Activated gamma-delta T cell (primary cell): ENCODE measurements around the gene PDE6D.
A peak's percentile ranks its signal among the peaks of the same experiment; 100 is the strongest.

Experiments used
- DNase-seq: peaks from one replicate; lab custom pipeline; 2025; lab: John Stamatoyannopoulos, UW
- total RNA-seq, 2 donors: gene quantifications; one replicate each; lab custom pipeline; 2026; lab: John Stamatoyannopoulos, UW

Gene PDE6D
- 21.0 to 29.8 reads per million in 2 donors for total RNA-seq

DNA sequence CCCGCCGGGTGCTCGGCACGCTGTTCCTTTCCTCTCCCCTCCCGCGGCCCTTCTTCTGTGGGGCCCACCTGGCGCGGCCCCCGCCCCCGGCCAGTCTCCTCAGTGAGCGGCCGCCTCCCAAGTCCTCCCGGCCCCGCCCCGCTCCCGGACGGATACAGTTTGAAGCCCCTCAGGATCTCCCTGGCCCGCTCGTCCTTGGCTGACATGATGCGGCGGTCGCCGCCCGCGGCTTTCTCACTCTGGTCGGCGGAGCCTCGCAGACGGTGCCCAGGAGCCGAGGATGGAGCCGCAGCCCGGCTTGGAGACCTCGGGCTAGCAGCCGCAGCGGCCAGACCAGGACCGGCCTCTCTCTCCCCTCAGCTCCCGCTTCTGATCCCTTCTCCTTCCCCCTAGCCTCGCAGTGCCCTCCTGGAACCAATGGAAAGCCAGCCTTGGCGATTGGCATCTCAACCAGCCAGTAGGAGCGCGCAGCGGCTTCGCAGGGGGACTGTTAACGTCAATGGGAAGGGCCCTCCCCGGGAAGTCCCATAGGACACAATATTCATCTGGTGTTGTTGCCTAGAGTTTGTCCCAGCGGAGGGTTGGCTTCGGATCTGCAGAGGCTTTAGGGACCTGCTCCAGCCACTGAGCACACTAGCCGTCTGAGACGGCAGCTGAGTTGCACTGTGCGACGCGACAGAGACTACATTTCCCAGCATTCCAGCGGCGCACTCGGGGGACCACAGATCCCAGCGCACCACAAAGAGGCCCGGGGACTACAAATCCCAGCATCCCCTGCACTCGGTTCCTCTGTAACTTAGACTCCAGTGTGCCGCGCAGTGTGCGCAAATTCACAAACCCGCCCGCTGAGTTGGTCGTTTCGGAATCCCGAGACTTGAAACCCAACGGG is at the start of gene PDE6D:
PDE6D (minus strand) TSS at position 374 of the 889 bp plus-strand sequence; CDS start at position 206, 168 bp downstream.
- DNase-seq: peak; percentile 82

DNA sequence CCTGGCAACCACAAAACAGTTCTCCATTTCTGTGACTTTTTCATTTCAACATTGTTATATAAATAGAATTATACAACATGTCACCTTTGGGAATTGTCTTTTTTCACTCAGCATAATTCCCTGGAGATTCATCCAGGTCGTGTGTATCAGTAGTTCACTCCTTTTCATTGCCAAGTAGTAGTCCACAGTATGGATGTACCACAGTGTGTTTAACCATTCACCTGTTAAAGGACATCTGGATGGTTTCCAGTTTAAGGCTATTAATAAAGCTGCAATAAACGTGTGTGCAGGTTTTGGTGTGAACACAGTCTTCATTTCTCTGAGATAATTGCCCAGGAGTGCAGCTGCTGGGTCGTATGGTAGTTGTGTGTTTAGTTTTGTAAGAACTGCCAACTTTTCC is 40.8 kb upstream of the PDE6D start:
- DNase-seq: no peak

DNA sequence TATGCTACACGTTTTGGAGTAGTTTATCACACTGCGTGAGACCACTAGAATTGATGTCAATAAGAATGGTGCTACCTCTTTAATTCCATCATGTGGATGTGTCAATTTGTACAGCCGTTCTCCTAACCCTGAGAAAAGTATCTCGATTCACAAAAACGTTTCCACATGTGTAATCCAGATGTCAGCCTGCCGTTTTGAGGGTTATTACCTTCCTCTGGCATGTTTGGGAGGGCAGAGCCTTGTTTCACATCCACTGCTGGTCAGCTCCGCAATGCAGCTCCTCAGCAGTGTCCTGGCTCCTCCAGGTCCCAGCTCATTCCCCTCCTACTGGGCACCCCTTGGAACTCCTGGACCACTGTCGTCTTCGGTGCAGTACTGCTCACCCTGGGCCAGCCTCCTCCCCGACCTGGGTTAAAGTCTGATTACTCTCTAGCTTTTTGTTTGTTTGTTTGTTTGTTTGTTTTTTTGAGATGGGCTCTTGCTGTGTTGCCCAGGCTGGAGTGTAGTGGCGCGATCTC is 39.8 kb upstream of the PDE6D start:
- DNase-seq: no peak

DNA sequence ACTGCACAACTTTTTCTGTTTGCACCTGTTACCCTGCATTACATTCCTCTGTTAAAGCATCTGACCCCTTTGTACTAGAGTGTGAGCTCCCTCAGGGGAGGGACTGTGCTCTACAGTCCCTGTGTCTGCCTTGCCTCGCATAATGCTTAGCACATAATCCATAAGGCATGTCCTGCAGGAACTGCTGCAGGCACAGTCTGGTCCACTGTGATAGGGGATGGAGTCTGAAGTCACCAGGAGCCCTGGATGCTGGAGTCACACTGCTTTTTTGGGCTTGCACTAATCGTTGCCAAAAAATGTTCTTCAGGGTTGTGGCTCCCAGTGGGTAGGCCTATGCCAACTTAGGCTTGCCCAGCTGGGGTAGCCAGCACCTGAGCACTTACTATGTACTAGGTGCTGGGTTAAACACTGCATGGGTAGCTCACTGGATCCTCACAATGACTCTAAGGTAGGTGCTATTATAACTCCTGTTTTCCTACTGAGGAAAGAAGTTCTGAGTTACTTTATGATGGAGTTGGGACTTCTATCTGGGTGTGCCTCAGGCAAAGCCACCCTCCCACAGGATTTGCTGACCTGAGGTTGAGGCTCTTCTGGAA is 38.5 kb upstream of the PDE6D start:
- no peak for DNase-seq

DNA sequence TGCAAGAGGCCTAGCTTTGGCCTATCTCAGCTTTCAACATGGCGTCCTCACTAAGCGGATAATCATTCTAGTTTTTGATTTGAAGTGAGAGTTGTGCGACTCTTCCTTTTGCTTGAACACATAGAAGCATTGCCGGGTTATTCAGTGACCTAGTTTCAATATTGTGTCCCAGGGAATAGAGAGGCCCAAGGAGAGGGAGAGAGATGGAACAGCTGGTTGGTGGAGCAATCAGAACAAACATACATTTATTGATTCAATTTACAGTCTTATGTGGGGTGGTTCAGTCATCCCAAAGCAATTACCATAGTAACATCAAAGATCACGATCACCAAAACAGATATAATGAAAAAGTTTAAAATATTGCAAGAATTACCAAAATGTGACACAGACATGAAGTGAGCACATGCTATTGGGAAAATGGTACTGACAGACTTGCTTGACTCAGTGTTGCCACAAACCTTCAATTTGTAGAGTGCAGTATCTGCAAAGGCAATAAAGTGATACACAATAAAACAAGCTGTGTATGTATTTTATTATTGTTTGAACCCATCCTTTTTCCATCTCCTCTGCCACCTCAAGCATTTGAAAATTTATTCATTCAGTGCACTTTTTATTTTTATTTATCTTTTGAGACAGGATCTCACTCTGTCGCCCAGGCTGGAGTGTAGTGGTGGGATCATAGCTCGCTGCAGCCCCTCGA is 35.4 kb upstream of the PDE6D start:
- no peak for DNase-seq

DNA sequence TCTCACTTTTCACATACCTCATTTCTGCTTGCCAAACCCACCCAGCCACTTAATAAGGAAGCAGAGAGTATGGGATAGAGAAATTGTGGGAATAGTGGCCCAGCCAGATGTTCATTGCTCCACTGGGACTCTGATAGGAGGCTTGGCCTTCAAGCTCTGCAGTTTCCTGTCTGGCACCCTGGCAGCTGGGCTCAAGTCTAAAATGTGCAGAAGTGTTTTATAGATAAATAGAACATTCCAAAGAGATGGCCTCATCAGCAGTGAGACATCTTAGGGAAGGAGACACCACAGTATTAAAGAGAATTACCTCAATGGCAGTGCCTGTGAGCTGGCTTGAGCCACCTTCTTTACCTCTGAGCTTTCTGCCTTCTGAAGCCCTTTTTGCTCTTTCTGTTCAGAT is 29.8 kb upstream of the PDE6D start:
- DNase-seq: no peak

DNA sequence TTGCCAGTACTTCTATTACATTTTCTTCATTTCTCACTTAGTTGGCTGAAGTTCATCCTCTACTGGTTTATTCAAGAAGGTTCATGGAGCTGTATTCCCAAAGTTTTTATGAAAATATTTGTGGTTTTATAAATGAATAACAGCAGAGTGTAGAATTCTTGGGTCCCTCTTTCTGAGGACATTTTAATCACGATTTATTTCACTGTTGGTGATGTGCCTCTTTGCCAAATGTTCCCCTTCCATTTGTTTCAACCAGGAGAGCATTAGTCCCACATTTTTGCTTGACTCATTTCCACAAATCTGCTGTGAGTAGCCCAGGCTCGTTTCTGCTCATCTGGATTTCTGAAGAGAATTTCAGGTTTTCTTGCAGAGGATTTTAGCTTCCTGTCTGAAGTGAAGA is 25.9 kb upstream of the PDE6D start:
- no peak for DNase-seq

DNA sequence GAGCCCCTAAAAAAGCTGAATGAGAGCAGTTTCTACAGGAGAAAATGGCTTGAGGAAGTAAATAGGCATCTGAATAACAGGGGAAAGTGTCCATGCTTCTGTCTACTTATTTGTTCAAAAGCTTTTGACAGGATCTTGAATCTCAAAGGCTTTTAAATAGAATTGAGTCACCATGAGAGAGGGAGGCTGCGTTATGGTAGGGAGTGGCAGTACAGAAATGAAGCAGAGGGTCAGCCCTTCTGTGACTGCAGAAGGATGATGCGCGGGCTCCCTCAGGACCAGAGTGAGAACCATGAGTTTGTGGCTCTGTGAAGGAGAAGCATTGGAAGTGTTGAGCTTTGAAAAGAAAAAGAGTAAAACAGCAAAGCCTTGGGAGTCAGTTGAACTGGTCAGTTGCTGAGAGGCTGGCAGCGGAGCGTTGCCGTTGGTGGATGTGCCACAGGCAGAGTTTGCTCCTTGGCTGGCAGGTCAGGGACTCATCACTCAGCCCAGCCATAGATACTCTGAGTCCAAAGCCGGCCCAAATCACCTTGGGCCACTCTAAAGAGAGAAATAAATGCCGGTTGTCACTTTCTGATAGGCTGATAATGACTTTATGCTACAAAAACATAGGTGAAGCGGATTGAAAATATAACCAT is 22.5 kb upstream of the PDE6D start:
- DNase-seq: no peak

DNA sequence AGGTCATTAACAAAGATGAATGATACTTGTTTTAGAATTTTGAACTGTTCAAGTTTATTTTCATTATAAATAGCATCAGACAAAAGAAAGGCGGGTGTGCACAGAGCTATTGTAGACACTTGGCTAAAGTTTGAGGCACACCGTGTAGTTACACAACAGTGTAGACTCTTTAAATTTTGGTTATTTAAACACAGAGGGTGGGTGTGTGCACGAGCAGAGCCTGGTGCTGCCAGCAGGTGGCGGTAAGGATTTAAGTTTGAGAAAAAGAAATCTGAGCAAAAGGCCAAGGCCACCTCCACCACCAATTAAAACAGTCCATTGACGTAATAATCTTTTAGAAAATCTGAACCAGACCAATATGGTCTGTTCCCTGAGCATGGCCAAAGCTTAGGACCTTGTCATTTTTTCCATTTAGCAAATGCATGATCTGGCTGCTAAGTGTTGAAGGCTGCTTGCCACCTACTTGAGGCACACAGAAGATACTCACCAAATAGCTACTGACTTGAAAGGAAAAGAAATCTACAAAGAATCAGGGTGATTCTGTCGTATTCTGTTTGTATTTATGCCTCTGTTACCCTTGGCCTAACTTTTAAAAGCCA is 19.5 kb upstream of the PDE6D start:
- DNase-seq: no peak

DNA sequence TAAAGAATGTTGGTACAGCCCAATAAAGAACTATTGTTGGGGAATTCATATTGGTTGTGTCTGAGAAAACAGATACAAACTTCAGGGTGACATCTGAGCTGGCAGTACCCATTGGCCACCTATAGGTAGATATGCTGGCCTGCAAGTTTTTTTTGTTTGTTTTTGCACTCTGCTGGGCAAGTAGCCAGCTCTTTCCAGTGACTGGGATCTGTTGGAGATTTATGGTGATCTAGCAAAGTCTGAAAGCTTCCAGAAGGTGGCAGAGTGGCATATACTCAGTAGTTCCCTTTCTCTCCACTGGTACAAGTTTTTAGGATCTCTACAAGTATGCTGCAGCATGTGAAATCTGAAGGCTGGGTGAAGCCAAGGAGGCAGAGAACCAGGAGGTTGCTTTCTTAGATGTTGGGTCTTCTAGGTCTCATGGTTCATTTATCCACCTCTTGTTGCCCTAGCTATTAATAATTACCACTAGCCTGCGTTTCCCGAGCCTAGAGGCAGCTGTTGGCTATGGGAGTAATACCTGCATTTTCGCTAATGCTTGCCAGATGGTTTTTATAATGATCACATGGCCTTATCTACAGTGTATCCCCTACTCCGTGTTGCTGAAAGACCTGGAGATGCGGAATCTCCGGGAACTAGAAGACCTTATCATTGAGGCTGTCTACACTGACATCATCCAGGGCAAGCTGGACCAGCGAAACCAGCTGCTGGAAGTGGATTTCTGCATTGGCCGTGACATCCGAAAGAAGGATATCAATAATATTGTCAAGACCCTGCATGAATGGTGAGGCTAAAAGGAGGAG is 14.6 kb upstream of the PDE6D start:
- DNase-seq: no peak

DNA sequence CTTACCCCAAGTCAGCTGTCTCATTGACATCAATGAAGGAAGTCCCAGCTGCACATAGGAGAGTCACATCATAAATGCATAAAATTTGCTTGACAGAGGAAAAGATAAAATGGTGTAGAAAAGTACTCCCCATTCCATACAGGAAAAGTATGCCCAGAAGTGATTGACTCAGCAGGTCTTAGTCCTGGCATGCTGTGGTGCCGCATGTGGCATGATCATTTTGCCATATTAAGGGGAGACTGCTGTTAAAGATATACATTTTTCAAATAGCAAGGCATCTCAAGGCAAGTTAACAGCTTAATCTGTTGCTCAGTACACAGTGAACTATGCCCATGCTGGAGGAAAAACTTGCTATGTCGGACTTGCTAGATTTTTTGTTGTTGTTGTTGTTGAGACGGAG is 13.3 kb upstream of the PDE6D start:
- no peak for DNase-seq

DNA sequence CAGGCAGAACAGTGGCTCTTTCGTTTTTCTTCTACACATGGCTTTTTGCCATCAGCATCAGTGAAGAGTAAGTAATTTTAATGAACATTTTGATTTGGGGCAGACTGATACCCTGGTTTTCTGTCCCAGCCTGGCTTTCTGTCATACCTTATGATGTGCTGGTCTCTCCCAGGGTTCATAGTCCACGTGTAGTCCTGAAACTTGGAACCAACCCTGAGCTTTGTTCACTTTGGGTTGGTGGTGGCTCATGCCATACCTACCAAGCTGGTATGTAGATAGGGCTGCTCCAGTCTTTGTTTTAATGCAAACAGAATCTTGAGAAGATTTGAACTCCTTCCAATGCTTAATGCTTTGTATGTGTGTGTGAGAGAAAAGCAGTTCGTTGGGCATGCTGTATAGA is 10.0 kb upstream of the PDE6D start:
- no peak for DNase-seq

DNA sequence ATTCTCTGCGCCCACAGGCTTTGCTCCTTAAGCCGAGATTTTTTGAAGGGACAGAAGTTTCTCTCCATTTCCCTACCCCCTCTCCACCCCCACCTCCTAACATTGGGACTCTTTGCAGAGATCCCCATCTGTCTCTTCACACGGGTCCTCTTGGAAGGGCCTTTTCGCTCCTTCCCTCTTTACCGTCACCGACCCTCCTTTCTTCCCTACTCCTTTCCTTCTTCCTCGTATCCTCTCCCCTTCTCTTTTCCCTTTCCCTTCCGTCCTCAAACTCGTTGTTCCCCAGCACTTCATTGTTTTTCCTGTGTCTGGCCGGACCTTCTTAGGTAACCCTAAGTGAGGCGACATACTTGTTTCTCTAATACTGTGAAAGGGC is 5.8 kb upstream of the PDE6D start:
- no peak for DNase-seq

DNA sequence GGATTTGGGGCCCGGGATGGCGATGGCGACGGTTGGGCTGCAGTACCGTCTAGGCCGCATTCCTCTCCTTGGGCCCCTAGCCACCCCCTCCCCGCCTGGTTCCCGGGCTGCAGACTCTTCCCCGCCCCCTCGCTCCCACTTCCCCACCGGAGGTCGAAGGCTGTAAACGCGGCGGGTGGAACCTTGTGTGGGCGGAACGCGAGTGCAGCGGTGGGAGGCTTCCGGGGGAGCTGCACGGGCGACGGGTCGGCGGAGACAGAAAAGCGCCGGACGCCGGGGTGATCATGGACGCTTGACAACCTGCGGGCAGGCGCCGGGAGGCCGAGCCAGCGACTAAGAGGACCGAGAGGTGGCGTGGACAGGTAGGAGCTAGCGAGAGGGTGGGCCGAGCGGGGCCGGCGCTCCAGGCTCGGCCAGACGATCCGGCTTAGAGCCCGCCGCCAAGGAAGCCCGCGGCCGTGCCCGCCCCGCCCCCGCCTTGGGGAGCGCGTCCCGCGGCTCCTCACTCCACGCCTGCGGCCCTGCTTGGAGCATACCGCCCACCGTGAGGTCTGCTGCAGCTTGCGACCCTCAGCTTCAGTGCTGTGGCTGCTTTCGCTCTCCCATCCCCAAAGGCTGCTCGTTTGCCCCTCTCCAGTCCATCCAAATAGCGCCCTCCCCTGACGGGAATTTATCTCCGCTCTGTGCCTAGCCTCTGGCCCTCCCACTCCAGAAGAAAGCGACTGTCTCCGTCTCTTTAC is 5.3 kb upstream of the PDE6D start, which contains the start of gene COPS7B:
COPS7B (plus strand) TSS at position 269 of the 740 bp plus-strand sequence. CDS start 2,126 bp downstream, outside the sequence.
- peak; percentile 61 for DNase-seq

DNA sequence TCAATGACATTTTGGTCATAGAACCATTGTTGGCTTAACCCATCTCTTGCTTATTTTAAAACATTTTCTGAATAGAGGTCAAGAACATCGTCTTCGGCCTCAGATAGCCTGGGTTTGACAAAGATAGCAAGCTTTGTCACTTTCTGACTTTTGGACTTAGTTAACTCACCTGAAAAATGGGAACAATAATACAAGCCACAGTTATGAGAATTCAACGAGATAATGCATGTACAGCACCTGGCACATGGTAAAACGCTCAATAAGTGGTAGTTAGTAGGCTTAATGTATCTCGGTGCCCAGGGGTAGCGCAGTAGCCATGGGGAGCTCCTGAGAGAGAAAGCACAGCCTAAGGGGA is 4.7 kb upstream of the PDE6D start:
- no peak for DNase-seq

DNA sequence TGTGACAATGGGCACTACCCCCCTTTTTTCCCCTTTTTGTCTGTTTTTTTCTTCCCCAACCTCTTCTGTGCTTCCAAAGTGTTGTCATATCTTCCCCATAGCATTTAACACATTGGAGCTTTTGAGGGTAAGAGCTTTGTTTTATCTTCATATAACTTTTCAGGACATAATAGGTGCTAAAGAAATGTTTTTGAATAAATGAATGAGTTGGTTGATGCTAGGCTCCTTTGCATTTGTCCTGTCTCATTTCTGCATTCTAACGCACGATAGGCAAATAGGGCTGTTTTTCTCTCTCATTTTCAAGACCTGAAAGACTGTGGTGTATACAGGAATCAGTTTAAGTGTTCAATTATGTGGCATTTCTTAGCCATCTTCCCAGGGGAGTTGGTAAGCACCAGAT is 4.3 kb upstream of the PDE6D start:
- DNase-seq: no peak

DNA sequence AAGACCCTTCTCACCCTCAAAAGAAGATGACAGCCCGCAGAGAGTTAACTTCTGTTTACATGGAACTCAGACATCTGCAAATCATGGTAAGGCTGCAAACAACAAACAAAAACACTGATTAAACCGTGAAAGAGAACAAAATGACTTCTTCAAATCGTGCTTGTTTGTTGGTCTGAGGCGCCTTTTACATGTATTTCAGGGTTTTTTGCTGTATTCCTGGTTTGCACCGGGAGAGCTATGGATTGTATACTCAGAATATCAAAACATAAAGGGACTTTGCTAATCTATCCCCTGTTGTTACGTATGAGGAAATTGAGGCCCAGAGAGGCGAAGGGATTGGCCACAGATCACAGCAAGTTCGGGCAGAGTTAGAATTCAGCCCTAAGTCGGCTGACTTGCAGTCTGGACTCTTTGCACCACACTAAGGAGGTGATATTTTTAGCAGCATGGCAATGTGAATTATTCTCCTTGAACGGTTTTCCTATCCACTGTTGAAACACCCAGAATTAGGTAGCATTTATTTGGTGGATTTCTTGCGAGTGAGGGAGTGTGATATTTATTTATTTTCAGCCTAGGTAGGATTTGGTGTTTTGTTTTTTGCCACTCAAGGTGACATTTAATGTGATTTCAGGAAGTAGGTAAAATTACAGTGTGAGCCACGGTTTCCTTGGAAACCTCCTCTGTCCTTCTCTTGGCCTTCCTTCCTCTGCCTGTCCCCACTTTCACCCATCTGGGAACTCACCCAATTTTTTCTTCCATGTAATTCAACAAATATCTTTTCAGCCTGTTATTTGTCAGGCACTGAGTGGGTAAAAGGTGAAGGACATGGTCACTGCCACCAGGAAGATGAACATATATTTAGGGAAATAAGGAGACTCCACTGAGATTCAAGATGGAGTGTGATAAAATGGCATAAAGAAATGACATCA is 980 bp upstream of the PDE6D start:
- DNase-seq: no peak

DNA sequence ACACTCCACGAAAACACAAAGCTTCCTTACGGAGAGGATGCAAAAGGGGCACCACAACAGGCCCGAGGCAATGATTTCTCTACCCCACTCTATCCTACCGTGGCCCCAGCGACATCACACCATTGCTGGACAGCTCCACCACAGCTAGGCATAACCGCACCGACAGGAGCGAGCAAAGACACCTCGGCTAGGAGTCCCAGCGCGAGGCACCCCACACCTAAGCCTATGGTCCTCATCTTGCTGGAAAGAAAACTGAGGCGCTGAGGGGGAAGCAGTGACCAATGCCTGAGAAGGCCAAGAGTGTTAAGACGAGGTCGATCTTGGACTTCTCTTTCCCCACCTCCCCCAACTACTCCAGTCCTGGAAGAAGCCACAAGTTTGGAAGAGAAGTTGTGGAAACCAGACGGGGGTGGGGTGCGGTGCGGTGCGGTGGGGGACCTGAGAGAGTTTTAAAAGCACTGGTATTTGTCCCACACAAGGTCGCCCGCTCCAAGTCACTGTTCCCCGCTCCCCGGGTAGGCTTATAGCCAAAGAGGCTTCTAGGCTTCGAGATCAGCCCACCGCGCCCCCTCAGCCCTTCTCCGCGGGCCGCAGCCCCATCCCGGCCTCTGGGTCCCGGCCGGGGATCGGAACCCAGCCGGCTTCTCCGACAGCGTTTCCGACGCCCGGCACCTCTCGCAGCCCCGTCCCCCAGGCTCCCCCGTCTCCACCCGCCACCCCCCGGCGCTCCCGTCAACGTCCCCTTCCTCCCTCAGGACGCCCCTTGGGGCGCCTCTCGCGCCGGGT is 766 bp downstream of the PDE6D start:
- DNase-seq: no peak
